AG09309 (cell line): ENCODE data around the gene UNC119.

ENCODE experiments used
- DNase-seq: peaks from one replicate; pipeline ENCODE4 v3.0.0-alpha.2; 2010; ENCODE audit warnings: low read depth
- H3K4me3 ChIP-seq: 2 replicates; pipeline ENCODE4 v1.5.1; 2011; ENCODE audit warnings: mild to moderate bottlenecking, low read depth, low read length, moderate library complexity; ENCODE audit not compliant: control insufficient read depth
- TF ChIP-seq, protein P1 (sequence below): IDR thresholded peaks from 2 replicates; pipeline ENCODE4 v1.5.1; 2011; ENCODE audit warnings: mild to moderate bottlenecking, low read depth, low read length, inconsistent platforms; ENCODE audit not compliant: insufficient read depth, control insufficient read depth; ENCODE audit errors: missing control alignments

Gene UNC119

DNA sequence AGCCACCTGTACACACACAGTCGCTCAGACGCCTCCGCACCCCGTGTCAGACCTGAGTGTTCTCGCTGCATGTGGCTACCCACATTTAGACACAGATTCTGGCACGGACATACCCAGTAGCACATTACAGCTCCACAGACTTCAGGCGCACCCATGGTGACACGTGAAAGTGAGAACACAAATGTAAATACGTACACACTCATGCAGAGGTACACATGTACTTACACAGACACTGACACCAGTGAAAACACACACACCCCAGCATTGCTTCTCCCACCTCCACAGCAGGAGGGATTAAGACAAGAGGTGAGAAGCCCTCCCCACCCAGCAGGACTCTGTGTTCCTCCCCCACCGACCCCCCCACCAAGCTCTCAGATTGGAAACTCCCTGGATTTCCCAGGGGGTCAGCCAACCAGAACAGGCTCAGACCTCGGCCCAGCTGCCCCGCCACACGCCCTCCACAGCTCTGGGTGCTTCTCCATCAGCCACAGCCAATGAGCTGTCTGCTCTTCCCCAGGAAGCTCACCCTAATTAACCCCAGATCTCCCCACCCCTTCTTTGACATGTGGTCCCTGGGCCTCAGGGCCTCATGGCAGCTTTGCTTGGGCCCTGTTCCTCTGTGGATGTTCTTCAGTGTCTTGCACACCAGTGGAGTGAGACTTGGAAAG is 51.6 kb downstream of the UNC119 start:
- no peak overlapping the region for H3K4me3 ChIP-seq
- TF ChIP-seq, protein P1, sequence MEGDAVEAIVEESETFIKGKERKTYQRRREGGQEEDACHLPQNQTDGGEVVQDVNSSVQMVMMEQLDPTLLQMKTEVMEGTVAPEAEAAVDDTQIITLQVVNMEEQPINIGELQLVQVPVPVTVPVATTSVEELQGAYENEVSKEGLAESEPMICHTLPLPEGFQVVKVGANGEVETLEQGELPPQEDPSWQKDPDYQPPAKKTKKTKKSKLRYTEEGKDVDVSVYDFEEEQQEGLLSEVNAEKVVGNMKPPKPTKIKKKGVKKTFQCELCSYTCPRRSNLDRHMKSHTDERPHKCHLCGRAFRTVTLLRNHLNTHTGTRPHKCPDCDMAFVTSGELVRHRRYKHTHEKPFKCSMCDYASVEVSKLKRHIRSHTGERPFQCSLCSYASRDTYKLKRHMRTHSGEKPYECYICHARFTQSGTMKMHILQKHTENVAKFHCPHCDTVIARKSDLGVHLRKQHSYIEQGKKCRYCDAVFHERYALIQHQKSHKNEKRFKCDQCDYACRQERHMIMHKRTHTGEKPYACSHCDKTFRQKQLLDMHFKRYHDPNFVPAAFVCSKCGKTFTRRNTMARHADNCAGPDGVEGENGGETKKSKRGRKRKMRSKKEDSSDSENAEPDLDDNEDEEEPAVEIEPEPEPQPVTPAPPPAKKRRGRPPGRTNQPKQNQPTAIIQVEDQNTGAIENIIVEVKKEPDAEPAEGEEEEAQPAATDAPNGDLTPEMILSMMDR: no peak
- DNase-seq: no peak

DNA sequence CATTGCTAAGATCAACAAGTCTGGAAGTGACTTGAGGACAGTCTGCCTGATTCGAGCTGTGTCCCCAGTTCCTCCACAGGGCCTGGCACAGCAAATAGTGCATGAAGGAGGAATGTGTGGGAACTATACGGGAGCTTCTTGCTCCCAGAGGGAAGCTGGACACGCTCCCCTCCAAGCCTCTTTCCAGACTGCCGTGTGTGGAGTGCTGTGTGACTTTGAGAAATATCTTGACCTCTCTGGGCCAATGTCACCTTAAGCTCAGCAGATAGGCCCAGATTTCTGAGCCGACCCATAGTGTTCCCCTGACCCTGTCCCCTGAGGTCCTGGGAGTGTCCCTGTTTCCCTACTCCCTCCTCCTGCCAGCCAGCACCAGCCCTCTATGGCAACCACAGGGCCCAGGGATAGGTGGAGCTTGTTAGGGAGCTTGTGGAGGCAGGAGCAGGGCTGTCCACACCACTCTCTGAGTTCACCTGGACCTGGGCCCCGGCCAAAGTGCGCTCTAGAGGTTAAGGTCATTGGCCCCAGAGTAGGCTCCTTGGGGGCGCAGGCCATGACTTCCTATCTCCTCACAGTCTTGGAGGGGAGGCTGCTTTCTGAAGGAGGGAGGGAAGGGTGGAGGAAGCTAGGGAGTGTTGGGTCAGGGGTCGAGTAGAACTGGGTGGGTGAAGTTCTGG is 52.6 kb downstream of the UNC119 start:
- no peak for DNase-seq

DNA sequence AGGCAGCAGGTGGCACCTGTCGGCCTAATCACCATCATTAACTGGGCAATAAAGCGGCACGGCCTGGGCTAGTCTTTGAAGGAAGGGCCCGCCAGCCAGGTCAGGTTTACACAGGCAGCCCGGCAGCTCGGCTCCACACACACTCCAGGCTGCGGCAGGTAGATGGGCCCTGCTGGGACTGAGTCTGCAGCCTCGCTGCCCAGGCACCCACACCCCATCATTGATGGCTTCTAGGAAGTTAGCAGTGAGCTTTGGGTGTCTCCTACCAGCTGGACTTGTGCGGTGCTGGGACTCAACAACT is 53.1 kb downstream of the UNC119 start:
- no peak overlapping the region for H3K4me3 ChIP-seq
- no peak for DNase-seq
- TF ChIP-seq, protein P1: no peak

More for the DNA sequence above, 52.6 kb downstream of the UNC119 start:
- TF ChIP-seq, protein P1: no peak
- H3K4me3 ChIP-seq: no peak overlapping the region

DNA sequence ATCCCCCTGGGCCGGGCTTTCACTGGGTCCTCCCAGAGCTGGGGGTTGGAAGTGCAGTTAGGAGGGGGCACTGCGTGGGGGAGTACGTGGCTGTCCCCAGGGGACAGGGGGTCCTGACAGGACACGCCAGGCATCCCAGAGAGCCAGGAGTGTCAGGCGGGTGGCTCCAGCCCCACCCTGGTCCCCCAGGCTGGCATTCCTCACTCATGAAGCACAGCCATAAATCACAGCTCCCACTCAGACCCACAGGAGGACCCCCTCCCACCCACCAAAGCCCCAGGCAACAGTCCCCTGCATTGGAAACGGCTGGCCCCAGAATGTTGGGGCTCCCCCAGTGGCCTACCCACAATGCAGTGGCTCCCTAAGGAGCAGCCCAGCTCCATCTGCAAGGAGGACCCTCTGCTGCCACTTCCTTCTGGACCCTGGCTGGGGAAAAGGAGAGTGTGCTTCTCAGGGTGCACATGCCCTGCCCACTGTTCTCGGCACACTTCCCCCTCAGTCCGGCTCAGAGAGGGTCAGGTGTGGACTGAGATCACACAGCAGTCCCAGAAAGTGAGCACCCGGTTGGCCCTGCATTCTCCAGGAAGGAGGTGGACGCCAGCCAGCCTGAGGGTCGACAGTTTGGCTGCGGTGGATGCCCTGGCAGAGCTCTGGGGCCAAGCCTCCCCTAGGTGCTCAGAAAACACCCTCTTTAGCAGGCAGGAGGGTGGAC is 53.6 kb downstream of the UNC119 start:
- DNase-seq: no peak
- H3K4me3 ChIP-seq: no peak overlapping the region
- TF ChIP-seq, protein P1: no peak

DNA sequence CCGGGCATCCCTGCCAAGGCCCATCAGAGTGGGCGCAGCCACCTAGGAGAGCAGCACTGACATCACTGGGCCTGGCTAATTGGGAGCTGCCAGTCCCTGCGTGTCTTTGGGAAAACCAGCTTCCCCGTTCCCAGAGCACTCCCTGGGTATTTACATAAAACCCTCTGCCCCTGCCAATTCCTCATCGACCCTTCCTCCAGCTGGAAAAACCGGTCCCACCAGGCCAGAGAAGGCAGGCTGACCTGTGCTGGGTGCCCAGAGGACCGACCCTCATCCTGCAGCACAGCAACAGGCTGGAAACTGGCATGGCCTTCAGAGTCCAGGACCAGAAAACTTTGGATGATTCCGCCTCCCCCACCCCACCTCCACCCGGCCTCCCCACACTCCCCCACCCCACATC is 54.5 kb downstream of the UNC119 start:
- DNase-seq: no peak
- TF ChIP-seq, protein P1: no peak
- H3K4me3 ChIP-seq: no peak overlapping the region
